Endothelial cell (in vitro differentiated cells): ENCODE measurements around the gene ADAP1. TPM values are rescaled to one million over a fixed set of nuclear protein-coding genes. Genes with fewer than 3 reads are reported as not detected.

Source experiments
- DNase-seq: peaks from one replicate; pipeline ENCODE4 v3.0.0; 2021; ENCODE audit warnings: low spot score
- H3K27ac Mint-ChIP-seq: one replicate; pipeline ENCODE4 v1.8.0; 2021; ENCODE audit warnings: mixed read lengths, inconsistent platforms; ENCODE audit not compliant: unreplicated experiment
- H3K27me3 Mint-ChIP-seq: one replicate; pipeline ENCODE4 v1.8.0; 2021; ENCODE audit warnings: mild to moderate bottlenecking, moderate library complexity, mixed read lengths, inconsistent platforms; ENCODE audit not compliant: unreplicated experiment
- H3K36me3 Mint-ChIP-seq: one replicate; pipeline ENCODE4 v1.8.0; 2021; ENCODE audit warnings: mild to moderate bottlenecking, low read depth, mixed read lengths, inconsistent platforms; ENCODE audit not compliant: unreplicated experiment
- H3K4me1 Mint-ChIP-seq: one replicate; pipeline ENCODE4 v1.8.0; 2021; ENCODE audit warnings: mild to moderate bottlenecking, mixed read lengths, inconsistent platforms; ENCODE audit not compliant: unreplicated experiment
- H3K4me3 Mint-ChIP-seq: one replicate; pipeline ENCODE4 v1.8.0; 2021; ENCODE audit warnings: mild to moderate bottlenecking, mixed read lengths, inconsistent platforms; ENCODE audit not compliant: unreplicated experiment
- H3K9me3 Mint-ChIP-seq: one replicate; pipeline ENCODE4 v1.8.0; 2021; ENCODE audit warnings: mixed read lengths, inconsistent platforms; ENCODE audit not compliant: unreplicated experiment
- CTCF ChIP-seq: fragments of 200-600 bp; sonication (generic); IDR thresholded peaks from one replicate; pipeline ENCODE4 v1.5.0; 2021; ENCODE audit warnings: antibody characterized with exemption; ENCODE audit not compliant: unreplicated experiment
- total RNA-seq: library from RNA; stranded (reverse); fragmentation: NEBNext Ultra II Directional; extraction: Animal tissue kit (Norgen Biotek cat#: 25700); gene quantifications from one replicate; pipeline ENCODE4 v1.2.1, GENCODE V29; 2021; ENCODE audit not compliant: unreplicated experiment

ADAP1 gene
- total RNA-seq, 1 donor from 2014 or later = 1.7 TPM

- H3K9me3 Mint-ChIP-seq = no peaks in the 10 kb centered on the region
- H3K27ac Mint-ChIP-seq = no peak overlapping the region
- no peak for DNase-seq
- peaks cover 8% of the 10 kb centered on the region for H3K4me1 Mint-ChIP-seq
- peaks cover 7% of the 10 kb centered on the region for H3K27me3 Mint-ChIP-seq
- TF ChIP-seq CTCF = no peak
- no peaks in the 10 kb centered on the region for H3K36me3 Mint-ChIP-seq
- H3K4me3 Mint-ChIP-seq = no peak overlapping the region
Observed at GRCh38 chr7:976901-977325, 22.4 kb upstream of the ADAP1 start.

GRCh38 chr7:975702-976473, 21.4 kb upstream of the ADAP1 start:
- H3K9me3 Mint-ChIP-seq = no peaks in the 10 kb centered on the region

GRCh38 chr7:974820-975681, 20.6 kb upstream of the ADAP1 start, which contains the start of gene COX19:
Gene COX19, minus strand, starts transcription at chr7:975549. Its CDS starts 40 bp downstream, at chr7:975509.
- TF ChIP-seq CTCF = no peak
- H3K9me3 Mint-ChIP-seq = no peaks in the 10 kb centered on the region
- peaks cover 5% of the 10 kb centered on the region for H3K36me3 Mint-ChIP-seq
- peaks cover 8% of the 10 kb centered on the region for H3K4me1 Mint-ChIP-seq
- DNase-seq = peak; percentile 96
- H3K27me3 Mint-ChIP-seq = peaks cover 7% of the 10 kb centered on the region
- peak within 1 kb of the TSS; percentile 92 for H3K27ac Mint-ChIP-seq
- peak within 1 kb of the TSS; percentile 96 for H3K4me3 Mint-ChIP-seq

More at GRCh38 chr7:975702-976473, 21.4 kb upstream of the ADAP1 start:
- Mint-ChIP-seq H3K4me1 (peaks cover 8% of the 10 kb centered on the region), H3K27me3 (peaks cover 7% of the 10 kb centered on the region), H3K36me3 (peaks cover 4% of the 10 kb centered on the region), H3K27ac (no peak overlapping the region), H3K4me3 (peak overlapping the region; percentile 77)
- DNase-seq = no peak
- no peak for TF ChIP-seq CTCF

- peaks cover 8% of the 10 kb centered on the region for H3K4me1 Mint-ChIP-seq
- peaks cover 5% of the 10 kb centered on the region for H3K36me3 Mint-ChIP-seq
- DNase-seq = no peak
- H3K27ac Mint-ChIP-seq = peak overlapping the region; percentile 92
- peaks cover 7% of the 10 kb centered on the region for H3K27me3 Mint-ChIP-seq
- H3K4me3 Mint-ChIP-seq = peak overlapping the region; percentile 96
- TF ChIP-seq CTCF = no peak
- no peaks in the 10 kb centered on the region for H3K9me3 Mint-ChIP-seq
Observed at GRCh38 chr7:974172-974571, 19.7 kb upstream of the ADAP1 start.
